Osteoblast (primary cell): ENCODE measurements around the gene ITPR1. TPM values are rescaled to one million over a fixed set of nuclear protein-coding genes. Genes with fewer than 3 reads are reported as not detected.

ENCODE experiments used
- DNase-seq: peaks from one replicate; pipeline ENCODE4 v3.0.0; 2011; ENCODE audit warnings: low spot score, mixed read lengths; ENCODE audit not compliant: insufficient read length; ENCODE audit errors: missing footprints
- H2AFZ ChIP-seq: 2 replicates; pipeline ENCODE4 v1.6.0; 2011; ENCODE audit warnings: mild to moderate bottlenecking, low read length
- H3K27ac ChIP-seq: 2 replicates; pipeline ENCODE4 v1.5.1; 2011; ENCODE audit warnings: mild to moderate bottlenecking, low read depth, low read length, moderate library complexity
- H3K27me3 ChIP-seq: 2 replicates; pipeline ENCODE4 v1.6.0; 2012; ENCODE audit warnings: mild to moderate bottlenecking, control low read depth, inconsistent platforms, low read length, moderate library complexity; ENCODE audit not compliant: insufficient read depth
- H3K36me3 ChIP-seq: 2 replicates; pipeline ENCODE4 v1.5.1; 2011; ENCODE audit warnings: mild to moderate bottlenecking, low read length, control low read depth, moderate library complexity; ENCODE audit not compliant: insufficient read depth
- H3K4me1 ChIP-seq: 2 replicates; pipeline ENCODE4 v1.5.1; 2011; ENCODE audit warnings: mild to moderate bottlenecking, low read length, control low read depth, moderate library complexity; ENCODE audit not compliant: insufficient read depth
- H3K4me2 ChIP-seq: 2 replicates; pipeline ENCODE4 v1.6.0; 2011; ENCODE audit warnings: mild to moderate bottlenecking, low read length; ENCODE audit not compliant: insufficient read depth
- H3K4me3 ChIP-seq: fragments of 200-600 bp; sonication (generic); 3 replicates; pipeline ENCODE4 v1.5.1; 2012; ENCODE audit warnings: mild to moderate bottlenecking, low read length, inconsistent platforms; ENCODE audit not compliant: insufficient read depth
- H3K79me2 ChIP-seq: 2 replicates; pipeline ENCODE4 v1.6.0; 2012; ENCODE audit warnings: mild to moderate bottlenecking, low read length, control low read depth, inconsistent platforms; ENCODE audit not compliant: insufficient read depth
- H3K9me3 ChIP-seq: 2 replicates; pipeline ENCODE4 v1.5.1; 2011; ENCODE audit warnings: low read depth, low read length, control low read depth
- H4K20me1 ChIP-seq: 2 replicates; pipeline ENCODE4 v1.6.0; 2012; ENCODE audit warnings: mild to moderate bottlenecking, low read length, control low read depth; ENCODE audit not compliant: insufficient read depth
- CTCF ChIP-seq: IDR thresholded peaks from 2 replicates; pipeline ENCODE4 v1.5.1; 2011; ENCODE audit warnings: mild to moderate bottlenecking, low read depth, low read length, moderate library complexity; ENCODE audit errors: extremely low read depth
- total RNA-seq: library from RNA; depleted of rRNA; stranded (reverse); fragments of >200 nt; gene quantifications from 2 replicates; pipeline ENCODE4 v1.2.3, GENCODE V29; 2012

Gene ITPR1
- total RNA-seq, 1 donor = 16.6 TPM

DNA sequence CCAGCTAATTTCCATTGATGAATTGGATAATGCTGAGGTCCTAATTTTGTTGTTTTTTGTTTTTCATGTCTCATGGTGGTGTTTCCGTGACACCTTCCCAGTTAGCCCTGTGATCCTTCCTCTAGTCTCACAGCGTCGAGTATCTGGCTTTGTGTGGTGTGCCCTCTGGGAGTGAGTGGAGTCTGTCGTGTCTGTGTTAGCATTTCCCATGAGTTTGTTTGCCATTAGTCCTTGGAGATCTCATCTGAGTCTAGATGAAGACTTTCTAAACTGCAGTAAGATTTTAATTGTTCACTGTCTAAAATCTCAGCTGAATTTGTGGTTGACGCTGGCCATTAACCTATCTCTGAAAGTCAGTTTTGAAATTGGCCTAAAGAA lies 224.2 kb downstream of the ITPR1 start:
- peaks cover 40% of the 10 kb centered on the region for H3K4me1 ChIP-seq
- H3K27me3 ChIP-seq = no peaks in the 10 kb centered on the region
- no peaks in the 10 kb centered on the region for H3K9me3 ChIP-seq
- H3K4me2 ChIP-seq = peak overlapping the region; percentile 50
- H3K4me3 ChIP-seq = no peak overlapping the region
- DNase-seq = no peak
- H2AFZ ChIP-seq = peak overlapping the region; percentile 66
- H3K27ac ChIP-seq = peak overlapping the region; percentile 84
- H3K36me3 ChIP-seq = no peaks in the 10 kb centered on the region
- H3K79me2 ChIP-seq = no peaks in the 10 kb centered on the region
- no peaks in the 10 kb centered on the region for H4K20me1 ChIP-seq
- no peak for TF ChIP-seq CTCF

GRCh38 chr3:4718179-4718736 lies 225.1 kb downstream of the ITPR1 start:
- no peak overlapping the region for H3K4me2 ChIP-seq
- no peak for DNase-seq
- no peak overlapping the region for H3K4me3 ChIP-seq
- H3K9me3 ChIP-seq = no peaks in the 10 kb centered on the region
- no peak overlapping the region for H2AFZ ChIP-seq
- no peaks in the 10 kb centered on the region for H3K27me3 ChIP-seq
- H3K79me2 ChIP-seq = no peaks in the 10 kb centered on the region
- H3K4me1 ChIP-seq = peaks cover 47% of the 10 kb centered on the region
- no peaks in the 10 kb centered on the region for H4K20me1 ChIP-seq
- no peaks in the 10 kb centered on the region for H3K36me3 ChIP-seq
- H3K27ac ChIP-seq = no peak overlapping the region
- TF ChIP-seq CTCF = no peak

GRCh38 chr3:4719046-4719501 lies 225.9 kb downstream of the ITPR1 start:
- TF ChIP-seq CTCF = no peak
- no peak overlapping the region for H3K27ac ChIP-seq
- no peaks in the 10 kb centered on the region for H3K27me3 ChIP-seq
- H3K9me3 ChIP-seq = no peaks in the 10 kb centered on the region
- H3K4me3 ChIP-seq = no peak overlapping the region
- DNase-seq = no peak
- H4K20me1 ChIP-seq = no peaks in the 10 kb centered on the region
- H3K4me1 ChIP-seq = peaks cover 55% of the 10 kb centered on the region
- H3K79me2 ChIP-seq = no peaks in the 10 kb centered on the region
- H3K4me2 ChIP-seq = no peak overlapping the region
- H3K36me3 ChIP-seq = no peaks in the 10 kb centered on the region
- no peak overlapping the region for H2AFZ ChIP-seq

- Histone ChIP-seq H3K27me3 (no peaks in the 10 kb centered on the region), H3K4me1 (peaks cover 59% of the 10 kb centered on the region), H3K9me3 (no peaks in the 10 kb centered on the region), H3K4me3 (no peak overlapping the region), H3K4me2 (peak overlapping the region; percentile 64), H3K36me3 (no peaks in the 10 kb centered on the region), H2AFZ (no peak overlapping the region), H3K27ac (peak overlapping the region; percentile 91), H4K20me1 (no peaks in the 10 kb centered on the region), H3K79me2 (no peaks in the 10 kb centered on the region)
- DNase-seq = no peak
- peak; percentile 50 for TF ChIP-seq CTCF
These were observed 227.3 kb downstream of the ITPR1 start for GRCh38 chr3:4720316-4721075.
